H9 (cell line): ENCODE data around the gene ASS1. TPM values are rescaled to one million over a fixed set of nuclear protein-coding genes. Genes with fewer than 3 reads are reported as not detected.

Experiments used
- DNase-seq: peaks from one replicate; pipeline ENCODE4 v3.0.0-alpha.2; 2017
- H2AFZ ChIP-seq: one replicate; pipeline ENCODE4 v1.6.1; 2013; ENCODE audit warnings: mild to moderate bottlenecking, low read length, control low read depth, moderate library complexity
- H2AK5ac ChIP-seq: 2 replicates; pipeline ENCODE4 v1.6.1; 2013; ENCODE audit warnings: low read length, control low read depth, mixed read lengths; ENCODE audit not compliant: insufficient read length
- H2BK120ac ChIP-seq: one replicate; pipeline ENCODE4 v1.6.1; 2013; ENCODE audit warnings: low read depth, mild to moderate bottlenecking, low read length, control low read depth, inconsistent platforms; ENCODE audit not compliant: poor library complexity, severe bottlenecking
- H2BK12ac ChIP-seq: 2 replicates; pipeline ENCODE4 v1.6.1; 2013; ENCODE audit warnings: low read length, control low read depth, mixed read lengths, low read depth; ENCODE audit not compliant: insufficient read length
- H2BK15ac ChIP-seq: 2 replicates; pipeline ENCODE4 v1.6.1; 2013; ENCODE audit warnings: low read depth, low read length, control low read depth
- H2BK20ac ChIP-seq: one replicate; pipeline ENCODE4 v1.6.1; 2013; ENCODE audit warnings: low read depth, mild to moderate bottlenecking, low read length, control low read depth, inconsistent platforms; ENCODE audit not compliant: poor library complexity, severe bottlenecking
- H2BK5ac ChIP-seq: 2 replicates; pipeline ENCODE4 v1.6.1; 2013; ENCODE audit warnings: low read length, control low read depth, mixed read lengths; ENCODE audit not compliant: insufficient read length
- H3K14ac ChIP-seq: 2 replicates; pipeline ENCODE4 v1.6.1; 2013; ENCODE audit warnings: low read length, control low read depth; ENCODE audit not compliant: insufficient read depth
- H3K18ac ChIP-seq: 2 replicates; pipeline ENCODE4 v1.6.1; 2013; ENCODE audit warnings: low read depth, mild to moderate bottlenecking, mixed read lengths, low read length, control low read depth; ENCODE audit not compliant: insufficient read length
- H3K23ac ChIP-seq: 2 replicates; pipeline ENCODE4 v1.6.1; 2013; ENCODE audit warnings: low read length, control low read depth, mixed read lengths, low read depth; ENCODE audit not compliant: insufficient read length
- H3K23me2 ChIP-seq: 2 replicates; pipeline ENCODE4 v1.6.1; 2013; ENCODE audit warnings: low read depth, mild to moderate bottlenecking, mixed read lengths, low read length, control low read depth; ENCODE audit not compliant: insufficient read length, poor library complexity, severe bottlenecking
- H3K27ac ChIP-seq: 2 replicates; pipeline ENCODE4 v1.5.1; 2013; ENCODE audit warnings: low read length, control low read depth, mixed read lengths, low read depth; ENCODE audit not compliant: insufficient read length
- H3K27me3 ChIP-seq: 2 replicates; pipeline ENCODE4 v1.6.1; 2013; ENCODE audit warnings: low read length, control low read depth, inconsistent platforms; ENCODE audit not compliant: insufficient read depth
- H3K4ac ChIP-seq: 2 replicates; pipeline ENCODE4 v1.6.1; 2013; ENCODE audit warnings: low read depth, mild to moderate bottlenecking, control low read depth, inconsistent platforms, low read length, moderate library complexity
- H3K4me1 ChIP-seq: 2 replicates; pipeline ENCODE4 v1.6.1; 2013; ENCODE audit warnings: low read length, control low read depth, inconsistent platforms; ENCODE audit not compliant: insufficient read depth
- H3K4me2 ChIP-seq: 2 replicates; pipeline ENCODE4 v1.6.1; 2013; ENCODE audit warnings: low read length, control low read depth, mixed read lengths; ENCODE audit not compliant: insufficient read length, insufficient read depth
- H3K56ac ChIP-seq: 2 replicates; pipeline ENCODE4 v1.6.1; 2013; ENCODE audit warnings: low read depth, mild to moderate bottlenecking, mixed read lengths, low read length, control low read depth; ENCODE audit not compliant: insufficient read length
- H3K79me1 ChIP-seq: 2 replicates; pipeline ENCODE4 v1.6.1; 2013; ENCODE audit warnings: low read depth, mild to moderate bottlenecking, moderate library complexity, low read length, control low read depth, inconsistent platforms; ENCODE audit not compliant: insufficient read depth, poor library complexity, severe bottlenecking
- H3K79me2 ChIP-seq: 2 replicates; pipeline ENCODE4 v1.6.1; 2013; ENCODE audit warnings: low read length, control low read depth, inconsistent platforms; ENCODE audit not compliant: insufficient read depth
- H3K9ac ChIP-seq: 2 replicates; pipeline ENCODE4 v1.6.1; 2013; ENCODE audit warnings: low read length, control low read depth, mixed read lengths; ENCODE audit not compliant: insufficient read length; ENCODE audit errors: extremely low read depth
- H3K9me3 ChIP-seq: one replicate; pipeline ENCODE4 v1.6.1; 2013; ENCODE audit warnings: low read depth, low read length, inconsistent platforms; ENCODE audit not compliant: control insufficient read depth
- H3T11ph ChIP-seq: one replicate; pipeline ENCODE4 v1.6.1; 2013; ENCODE audit warnings: mild to moderate bottlenecking, low read length, control low read depth, inconsistent platforms
- H4K20me1 ChIP-seq: one replicate; pipeline ENCODE4 v1.6.1; 2013; ENCODE audit not compliant: control insufficient read depth, insufficient read length, insufficient read depth
- H4K5ac ChIP-seq: 2 replicates; pipeline ENCODE4 v1.6.1; 2013; ENCODE audit warnings: low read depth, mild to moderate bottlenecking, mixed read lengths, low read length, control low read depth; ENCODE audit not compliant: insufficient read length
- H4K8ac ChIP-seq: replicated peaks from 2 replicates; pipeline ENCODE4 v1.6.1; 2013; ENCODE audit warnings: low read length, control low read depth, mixed read lengths, low read depth; ENCODE audit not compliant: insufficient read length
- H4K91ac ChIP-seq: 2 replicates; pipeline ENCODE4 v1.6.1; 2013; ENCODE audit warnings: low read depth, mild to moderate bottlenecking, moderate library complexity, mixed read lengths, low read length, control low read depth; ENCODE audit not compliant: insufficient read length
- H3K27ac Mint-ChIP-seq, 3 experiments: 2 replicates in 2 of 3; 3 replicates in 1 of 3; pipeline ENCODE4 v1.8.0; 2020 to 2021; ENCODE audit warnings: mixed read lengths in 3 of 3, mild to moderate bottlenecking in 1 of 3, moderate library complexity in 1 of 3
- H3K27me3 Mint-ChIP-seq: 2 replicates; pipeline ENCODE4 v1.8.0; 2021; ENCODE audit warnings: low read depth, mild to moderate bottlenecking, moderate library complexity, mixed read lengths
- H3K36me3 Mint-ChIP-seq, 3 experiments: 2 replicates in 2 of 3; 3 replicates in 1 of 3; pipeline ENCODE4 v1.8.0; 2020 to 2021; ENCODE audit warnings: low read depth in 3 of 3, mixed read lengths in 3 of 3; ENCODE audit not compliant: insufficient read depth in 1 of 3
- H3K4me1 Mint-ChIP-seq, 2 experiments: 2 replicates each; pipeline ENCODE4 v1.8.0; 2020; ENCODE audit warnings: mixed read lengths in 2 of 2
- H3K4me3 Mint-ChIP-seq, 2 experiments: 2 replicates in 1 of 2; 3 replicates in 1 of 2; pipeline ENCODE4 v1.8.0; 2020 to 2021; ENCODE audit warnings: mild to moderate bottlenecking in 2 of 2, mixed read lengths in 2 of 2, moderate library complexity in 1 of 2
- H3K9me3 Mint-ChIP-seq, 2 experiments: 2 replicates in 1 of 2; 3 replicates in 1 of 2; pipeline ENCODE4 v1.8.0; 2020; ENCODE audit warnings: mild to moderate bottlenecking in 2 of 2, mixed read lengths in 2 of 2, moderate library complexity in 1 of 2
- WGBS: extraction: QIAGEN DNeasy Blood & Tissue Kit; methylation state at CpG from one replicate; pipeline ENCODE4 v1.1.7; 2013; ENCODE audit warnings: missing lambda C conversion rate, low lambda C conversion rate, mixed read lengths; ENCODE audit not compliant: insufficient read length; ENCODE audit errors: extremely low coverage; 5-methylcytosine and 5-hydroxymethylcytosine counted together
- total RNA-seq: library from RNA; stranded (reverse); gene quantifications from 2 replicates; pipeline ENCODE4 v1.2.1, GENCODE V29; 2021
- TF ChIP-seq, protein P1 (sequence below): fragments of 200-600 bp; sonication (generic); conservative IDR thresholded peaks from 3 replicates; pipeline ENCODE4 v1.8.0; 2021; ENCODE audit warnings: antibody characterized with exemption, mild to moderate bottlenecking

Gene ASS1
- total RNA-seq, 1 experiment from 2014 or later = 118 TPM

DNA sequence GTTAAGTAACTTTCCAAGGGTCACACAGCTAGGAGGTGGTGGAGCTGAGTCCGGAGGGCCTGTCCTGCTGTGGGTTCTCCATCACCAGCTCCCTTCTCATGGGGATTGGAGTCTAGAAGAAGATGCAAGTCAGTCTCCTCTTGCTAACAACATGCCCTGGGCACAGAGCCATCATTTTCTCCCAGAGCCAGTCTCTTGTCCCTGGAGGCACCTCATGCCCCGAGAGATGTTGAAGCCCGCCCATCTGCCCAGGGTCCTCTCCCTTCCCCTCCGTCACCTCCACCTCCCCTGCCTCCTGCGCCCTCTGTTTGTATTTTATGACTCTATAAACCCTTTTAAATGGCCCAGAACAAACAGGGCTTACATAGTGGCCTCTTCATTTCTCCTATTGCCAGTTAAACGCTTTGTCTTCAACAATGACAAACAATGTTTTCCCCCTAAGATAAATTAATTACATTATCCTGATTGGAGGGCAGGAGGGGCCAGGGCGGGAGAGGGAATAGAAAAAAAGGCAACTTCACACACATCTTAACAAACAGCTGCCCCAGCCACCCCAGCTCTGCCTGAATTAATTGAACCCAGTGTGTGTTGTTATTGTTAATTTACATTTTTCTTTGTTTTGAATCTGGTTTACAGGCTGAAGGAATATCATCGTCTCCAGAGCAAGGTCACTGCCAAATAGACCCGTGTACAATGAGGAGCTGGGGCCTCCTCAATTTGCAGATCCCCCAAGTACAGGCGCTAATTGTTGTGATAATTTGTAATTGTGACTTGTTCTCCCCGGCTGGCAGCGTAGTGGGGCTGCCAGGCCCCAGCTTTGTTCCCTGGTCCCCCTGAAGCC lies 55.8 kb downstream of the ASS1 start:
- Histone ChIP-seq H2BK120ac (no peak overlapping the region), H3K4me1 (no peaks in the 10 kb centered on the region), H3K9me3 (no peaks in the 10 kb centered on the region), H3K14ac (no peak overlapping the region), H3K4me2 (no peak overlapping the region), H3K79me2 (no peaks in the 10 kb centered on the region), H3K23me2 (no peaks in the 10 kb centered on the region), H3T11ph (no peak overlapping the region), H3K18ac (no peak overlapping the region), H2AK5ac (no peak overlapping the region), H3K79me1 (no peaks in the 10 kb centered on the region), H3K56ac (no peak overlapping the region), H4K20me1 (peaks cover 2% of the 10 kb centered on the region), H2BK20ac (no peak overlapping the region), H4K8ac (no peak overlapping the region), H2BK5ac (no peak overlapping the region), H2BK15ac (no peak overlapping the region), H3K27ac (no peak overlapping the region), H3K27me3 (no peaks in the 10 kb centered on the region), H3K4ac (no peak overlapping the region), H3K23ac (no peak overlapping the region), H2BK12ac (no peak overlapping the region), H4K91ac (no peak overlapping the region), H2AFZ (no peak overlapping the region), H4K5ac (no peak overlapping the region), H3K9ac (no peak overlapping the region)
- Mint-ChIP-seq H3K4me3 (no peak overlapping the region), H3K4me1 (peaks cover 9 to 16% of the 10 kb centered on the region in 2 experiments), H3K36me3 (peaks cover 9 to 49% (median 34%) of the 10 kb centered on the region in 3 experiments; a peak in 6 of 7 replicates), H3K27ac (peak overlapping the region in 2 of 3 experiments; percentile 76 to 92; a peak in 4 of 7 replicates), H3K9me3 (no peaks in the 10 kb centered on the region), H3K27me3 (peaks cover 2% of the 10 kb centered on the region; the same call in 1 of the 2 replicates)
- DNase-seq = no peak
- TF ChIP-seq, protein P1, sequence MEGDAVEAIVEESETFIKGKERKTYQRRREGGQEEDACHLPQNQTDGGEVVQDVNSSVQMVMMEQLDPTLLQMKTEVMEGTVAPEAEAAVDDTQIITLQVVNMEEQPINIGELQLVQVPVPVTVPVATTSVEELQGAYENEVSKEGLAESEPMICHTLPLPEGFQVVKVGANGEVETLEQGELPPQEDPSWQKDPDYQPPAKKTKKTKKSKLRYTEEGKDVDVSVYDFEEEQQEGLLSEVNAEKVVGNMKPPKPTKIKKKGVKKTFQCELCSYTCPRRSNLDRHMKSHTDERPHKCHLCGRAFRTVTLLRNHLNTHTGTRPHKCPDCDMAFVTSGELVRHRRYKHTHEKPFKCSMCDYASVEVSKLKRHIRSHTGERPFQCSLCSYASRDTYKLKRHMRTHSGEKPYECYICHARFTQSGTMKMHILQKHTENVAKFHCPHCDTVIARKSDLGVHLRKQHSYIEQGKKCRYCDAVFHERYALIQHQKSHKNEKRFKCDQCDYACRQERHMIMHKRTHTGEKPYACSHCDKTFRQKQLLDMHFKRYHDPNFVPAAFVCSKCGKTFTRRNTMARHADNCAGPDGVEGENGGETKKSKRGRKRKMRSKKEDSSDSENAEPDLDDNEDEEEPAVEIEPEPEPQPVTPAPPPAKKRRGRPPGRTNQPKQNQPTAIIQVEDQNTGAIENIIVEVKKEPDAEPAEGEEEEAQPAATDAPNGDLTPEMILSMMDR = no peak
- WGBS = no CpG with 5 or more reads among the region's 12 CpGs
